ENCODE data around the gene AP2M1. TPM values are rescaled to one million over a fixed set of nuclear protein-coding genes. Genes with fewer than 3 reads are reported as not detected.

Gene AP2M1
- total RNA-seq, result 100 to 1,000 TPM; 206 to 218 TPM

DNA sequence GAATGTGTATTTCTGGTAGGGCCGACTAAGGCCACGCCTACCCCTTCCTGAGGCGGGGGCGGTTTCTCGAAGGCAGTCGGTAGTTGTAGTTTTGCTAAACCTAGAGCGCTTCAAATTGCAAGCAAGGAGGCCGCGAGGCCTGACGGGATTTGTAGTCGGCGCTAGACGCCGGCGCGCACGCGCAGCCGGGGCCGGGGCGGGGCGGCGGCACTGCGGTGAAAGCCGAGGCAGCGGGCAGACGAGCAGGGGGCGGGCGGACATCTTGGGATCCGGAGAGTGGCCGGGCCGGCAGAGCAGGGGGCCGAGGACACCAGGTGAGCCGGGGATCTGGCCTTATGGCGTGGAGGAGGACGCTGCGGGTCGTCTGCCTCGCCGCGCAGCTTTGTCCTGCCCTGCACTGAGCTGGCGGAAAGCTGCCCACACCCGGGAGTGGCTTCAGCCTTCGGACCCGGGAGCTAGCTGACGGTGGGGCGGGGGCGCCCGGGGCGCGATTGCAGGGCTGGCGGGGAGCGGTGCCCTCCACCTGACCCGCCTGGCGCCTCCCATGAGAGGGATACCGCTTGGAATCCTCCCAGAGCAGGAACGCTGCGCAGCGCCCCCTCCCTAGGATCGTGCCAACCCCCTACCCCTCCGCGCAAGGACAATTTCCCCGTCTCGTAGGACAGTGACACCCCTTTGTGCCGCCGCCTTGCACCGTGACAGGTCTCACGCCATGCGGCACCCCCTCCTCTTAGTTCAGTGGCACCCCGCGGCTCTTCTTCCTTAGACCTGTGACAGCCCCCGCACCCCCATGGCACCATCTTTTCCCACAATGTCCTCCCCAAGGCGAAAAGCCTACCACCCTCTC, at the start of gene AP2M1:
TSS of gene AP2M1 (plus strand) at position 210 of the 847 bp plus-strand sequence. CDS start 2,139 bp downstream, outside the sequence.
- ChIA-PET CTCF (interaction anchor here (1.4 kb wide), 2 partner anchors 11 to 19 kb away, joined by 3 read pairs; partner anchors contain the start of genes ABCF3 and DVL3), POLR2A (interaction anchor here (0.6 to 5.6 kb wide), 8 partner anchors 9 to 350 kb away, joined by 3 to 36 read pairs (median 5); partner anchors contain the start of genes ABCF3, DVL3, EIF2B5 and PSMD2)
- Mint-ChIP-seq H3K36me3 (ENCODE audit: low read depth) (peaks cover 41% of the 10 kb centered on the region), H3K27me3 (no peaks in the 10 kb centered on the region), H3K4me3 (peak within 1 kb of the TSS; percentile 97), H3K27ac (peak within 1 kb of the TSS; percentile 85), H3K9me3 (no peaks in the 10 kb centered on the region), H3K4me1 (peaks cover 33% of the 10 kb centered on the region)
- peak; percentile 98 for DNase-seq

- CTCF ChIA-PET, result no interaction called here
- POLR2A ChIA-PET, result no interaction called here
- Mint-ChIP-seq H3K4me3 (no peak overlapping the region), H3K4me1 (no peaks in the 10 kb centered on the region), H3K27me3 (peaks cover 8% of the 10 kb centered on the region), H3K27ac (no peak overlapping the region), H3K9me3 (no peaks in the 10 kb centered on the region), H3K36me3 (ENCODE audit: low read depth) (no peaks in the 10 kb centered on the region)
- DNase-seq, result no peak
Observed at GRCh38 chr3:184126006-184126405, 48.6 kb upstream of the AP2M1 start.

DNA sequence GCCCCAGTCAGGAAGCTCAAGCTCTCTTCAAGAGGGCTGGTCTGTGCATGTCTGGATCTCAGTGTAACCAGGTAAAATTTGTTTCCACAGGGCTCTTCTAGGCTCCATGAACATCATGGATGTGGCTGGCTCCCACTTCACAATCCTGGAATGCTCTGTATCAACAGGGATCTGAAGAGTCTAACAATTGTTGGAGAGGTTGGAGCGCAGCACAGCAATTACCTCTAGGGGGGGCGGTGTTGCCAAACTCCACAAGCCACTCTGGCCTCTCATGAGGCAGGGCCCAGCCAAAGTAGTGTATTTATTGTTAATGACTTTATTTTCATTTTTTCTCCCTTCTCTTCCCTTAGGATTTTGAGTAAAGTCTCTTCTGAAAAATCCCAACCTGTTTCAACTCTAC, 45.6 kb upstream of the AP2M1 start:
- H3K9me3 Mint-ChIP-seq, result no peaks in the 10 kb centered on the region
- H3K27ac Mint-ChIP-seq, result no peak overlapping the region
- DNase-seq, result peak; percentile 24
- no peaks in the 10 kb centered on the region for H3K36me3 Mint-ChIP-seq (ENCODE audit: low read depth)
- no peak overlapping the region for H3K4me3 Mint-ChIP-seq
- peaks cover 7% of the 10 kb centered on the region for H3K4me1 Mint-ChIP-seq
- ChIA-PET POLR2A (no interaction called here), CTCF (interaction anchor here (1.9 kb wide), 1 partner anchor 98 kb away, joined by 4 read pairs; no protein-coding TSS in a partner anchor)
- H3K27me3 Mint-ChIP-seq, result peaks cover 5% of the 10 kb centered on the region

GRCh38 chr3:184132945-184133344, 41.7 kb upstream of the AP2M1 start:
- ChIA-PET CTCF (interaction anchor here (1.4 kb wide), 1 partner anchor 94 kb away, joined by 4 read pairs; no protein-coding TSS in a partner anchor), POLR2A (interaction anchor here (0.6 to 4.9 kb wide), 2 partner anchors 23 to 132 kb away, joined by 3 to 27 read pairs; partner anchors contain the start of gene DVL3)
- Mint-ChIP-seq H3K36me3 (ENCODE audit: low read depth) (peaks cover 14% of the 10 kb centered on the region), H3K4me1 (peaks cover 27% of the 10 kb centered on the region), H3K27me3 (peaks cover 3% of the 10 kb centered on the region), H3K9me3 (no peaks in the 10 kb centered on the region), H3K27ac (no peak overlapping the region), H3K4me3 (no peak overlapping the region)
- DNase-seq, result no peak

- Mint-ChIP-seq H3K27ac (peak overlapping the region; percentile 90), H3K4me3 (peak overlapping the region; percentile 98)
- DNase-seq, result peak; percentile 41
Observed at GRCh38 chr3:184133840-184134745, 40.6 kb upstream of the AP2M1 start.

DNA sequence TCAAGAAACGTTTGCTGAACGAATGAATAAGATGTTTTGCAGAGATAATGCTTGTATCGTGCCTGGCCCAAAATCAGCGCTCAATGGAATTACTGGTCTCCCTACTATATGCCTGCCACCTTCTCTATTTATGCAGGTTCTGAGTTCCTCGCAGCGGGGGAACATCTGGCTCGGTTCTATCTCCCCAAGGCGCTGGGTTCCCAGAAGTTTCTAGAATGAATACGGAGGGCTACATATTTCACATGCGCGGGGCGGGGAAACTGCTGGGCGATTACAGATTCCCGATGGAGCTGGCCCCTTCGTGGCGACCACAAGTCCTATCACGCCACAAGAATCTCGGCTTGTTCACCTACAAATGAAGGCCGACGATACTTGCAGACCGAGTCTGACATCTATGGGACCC, 39.9 kb upstream of the AP2M1 start:
- ChIA-PET POLR2A (interaction anchor here (0.6 to 4.9 kb wide), 15 partner anchors 9 to 251 kb away, joined by 3 to 27 read pairs (median 4); partner anchors contain the start of genes ABCC5, ALG3, DVL3 and EEF1AKMT4), CTCF (interaction anchor here (0.8 to 4.1 kb wide), 5 partner anchors 10 to 239 kb away, joined by 3 to 17 read pairs (median 6); partner anchors contain the start of genes ABCC5 and EEF1AKMT4)
- H3K4me3 Mint-ChIP-seq, result peak overlapping the region; percentile 98
- H3K4me1 Mint-ChIP-seq, result peaks cover 29% of the 10 kb centered on the region
- H3K27me3 Mint-ChIP-seq, result no peaks in the 10 kb centered on the region
- peaks cover 15% of the 10 kb centered on the region for H3K36me3 Mint-ChIP-seq (ENCODE audit: low read depth)
- H3K27ac Mint-ChIP-seq, result peak overlapping the region; percentile 90
- no peaks in the 10 kb centered on the region for H3K9me3 Mint-ChIP-seq
- no peak for DNase-seq

More at GRCh38 chr3:184133840-184134745, 40.6 kb upstream of the AP2M1 start:
- peaks cover 15% of the 10 kb centered on the region for H3K36me3 Mint-ChIP-seq (ENCODE audit: low read depth)
- ChIA-PET POLR2A (interaction anchor here (1.0 to 4.9 kb wide), 8 partner anchors 10 to 250 kb away, joined by 3 to 27 read pairs (median 7); partner anchors contain the start of genes ALG3, DVL3 and EEF1AKMT4), CTCF (interaction anchor here (1.4 to 4.1 kb wide), 3 partner anchors 11 to 116 kb away, joined by 6 to 17 read pairs (median 6); partner anchors contain the start of genes ABCC5 and EEF1AKMT4)
- H3K4me1 Mint-ChIP-seq, result peaks cover 29% of the 10 kb centered on the region
- no peaks in the 10 kb centered on the region for H3K9me3 Mint-ChIP-seq
- no peaks in the 10 kb centered on the region for H3K27me3 Mint-ChIP-seq

GRCh38 chr3:184135149-184135910, 39.3 kb upstream of the AP2M1 start, which contains the start of gene EIF2B5:
TSS of gene EIF2B5 (plus strand) at chr3:184135358. CDS start at chr3:184135386, 28 bp downstream.
- ChIA-PET CTCF (interaction anchor here (0.8 to 4.1 kb wide), 7 partner anchors 10 to 240 kb away, joined by 3 to 17 read pairs (median 5); partner anchors contain the start of genes ABCC5 and EEF1AKMT4), POLR2A (interaction anchor here (0.6 to 4.9 kb wide), 19 partner anchors 9 to 251 kb away, joined by 3 to 27 read pairs (median 4); partner anchors contain the start of genes ABCC5, ABCF3, ALG3 and DVL3)
- peaks cover 31% of the 10 kb centered on the region for H3K4me1 Mint-ChIP-seq
- peak within 1 kb of the TSS; percentile 98 for H3K4me3 Mint-ChIP-seq
- peak; percentile 91 for DNase-seq
- H3K36me3 Mint-ChIP-seq (ENCODE audit: low read depth), result peaks cover 20% of the 10 kb centered on the region
- H3K27ac Mint-ChIP-seq, result peak within 1 kb of the TSS; percentile 90
- no peaks in the 10 kb centered on the region for H3K27me3 Mint-ChIP-seq
- no peaks in the 10 kb centered on the region for H3K9me3 Mint-ChIP-seq

DNA sequence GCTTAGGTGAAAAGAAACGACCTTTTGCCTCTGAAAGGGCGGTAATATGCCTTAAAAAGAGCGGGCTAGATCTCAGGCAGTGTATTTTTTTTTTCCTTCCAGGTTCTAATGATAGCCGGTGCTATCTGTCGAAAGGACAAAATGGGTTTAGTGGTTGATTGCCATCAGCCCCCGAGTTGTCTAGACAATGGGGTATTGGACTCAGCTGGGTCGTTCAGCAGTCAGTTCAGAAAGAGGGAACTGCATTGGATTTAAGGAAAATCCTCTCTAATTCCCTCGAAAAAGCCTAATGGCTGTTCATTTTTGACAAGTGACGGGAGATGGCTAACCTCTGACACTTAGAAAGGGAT, 38.8 kb upstream of the AP2M1 start:
- Mint-ChIP-seq H3K27ac (peak overlapping the region; percentile 90), H3K9me3 (no peaks in the 10 kb centered on the region), H3K4me3 (peak overlapping the region; percentile 98), H3K36me3 (ENCODE audit: low read depth) (peaks cover 26% of the 10 kb centered on the region), H3K27me3 (no peaks in the 10 kb centered on the region), H3K4me1 (peaks cover 31% of the 10 kb centered on the region)
- no peak for DNase-seq
- POLR2A ChIA-PET, result interaction anchor here (0.9 to 4.9 kb wide), 10 partner anchors 8 to 251 kb away, joined by 3 to 27 read pairs (median 5); partner anchors contain the start of genes ABCF3, DVL3 and PARL
- CTCF ChIA-PET, result interaction anchor here (0.7 to 4.1 kb wide), 5 partner anchors 9 to 231 kb away, joined by 3 to 17 read pairs (median 4); no protein-coding TSS in a partner anchor

GRCh38 chr3:184140436-184140835, 34.2 kb upstream of the AP2M1 start:
- Mint-ChIP-seq H3K27ac (no peak overlapping the region), H3K4me3 (no peak overlapping the region), H3K4me1 (peaks cover 24% of the 10 kb centered on the region), H3K27me3 (no peaks in the 10 kb centered on the region), H3K36me3 (ENCODE audit: low read depth) (peaks cover 61% of the 10 kb centered on the region), H3K9me3 (no peaks in the 10 kb centered on the region)
- no peak for DNase-seq
- ChIA-PET POLR2A (no interaction called here), CTCF (no interaction called here)

DNA sequence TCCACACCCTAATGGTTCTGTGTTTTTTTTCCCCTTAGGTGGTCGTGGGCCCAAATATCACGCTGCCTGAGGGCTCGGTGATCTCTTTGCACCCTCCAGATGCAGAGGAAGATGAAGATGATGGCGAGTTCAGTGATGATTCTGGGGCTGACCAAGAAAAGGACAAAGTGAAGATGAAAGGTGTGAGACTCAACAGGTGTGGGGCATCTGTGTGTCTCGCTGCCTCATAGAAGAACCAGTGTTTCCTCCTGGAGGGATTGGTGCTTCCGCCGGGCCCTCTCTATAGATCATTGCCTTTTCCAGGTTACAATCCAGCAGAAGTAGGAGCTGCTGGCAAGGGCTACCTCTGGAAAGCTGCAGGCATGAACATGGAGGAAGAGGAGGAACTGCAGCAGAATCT, 32.5 kb upstream of the AP2M1 start:
- Mint-ChIP-seq H3K36me3 (ENCODE audit: low read depth) (peaks cover 66% of the 10 kb centered on the region), H3K4me3 (no peak overlapping the region), H3K27ac (no peak overlapping the region), H3K4me1 (peaks cover 10% of the 10 kb centered on the region), H3K9me3 (no peaks in the 10 kb centered on the region), H3K27me3 (no peaks in the 10 kb centered on the region)
- no peak for DNase-seq
- ChIA-PET POLR2A (no interaction called here), CTCF (no interaction called here)

DNA sequence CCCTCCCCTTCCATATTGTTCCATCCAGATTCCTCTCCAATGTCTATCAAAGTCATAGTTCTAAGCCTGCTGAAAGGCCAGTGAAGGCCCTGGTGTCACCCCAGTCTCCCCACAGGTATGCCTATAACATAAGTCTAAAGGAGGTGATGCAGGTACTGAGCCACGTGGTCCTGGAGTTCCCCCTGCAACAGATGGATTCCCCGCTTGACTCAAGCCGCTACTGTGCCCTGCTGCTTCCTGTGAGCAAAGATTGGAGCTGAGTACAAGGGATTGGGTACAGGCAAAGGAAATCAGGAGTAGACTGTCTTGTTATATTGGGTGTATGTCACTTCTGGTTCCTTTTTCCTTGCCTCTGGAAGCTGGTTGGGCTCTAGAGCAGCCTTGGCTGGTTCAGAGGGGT, 31.3 kb upstream of the AP2M1 start:
- DNase-seq, result no peak
- Mint-ChIP-seq H3K27ac (no peak overlapping the region), H3K36me3 (ENCODE audit: low read depth) (peaks cover 57% of the 10 kb centered on the region), H3K4me1 (peaks cover 3% of the 10 kb centered on the region), H3K9me3 (no peaks in the 10 kb centered on the region), H3K4me3 (no peak overlapping the region), H3K27me3 (no peaks in the 10 kb centered on the region)
- ChIA-PET CTCF (interaction anchor here (1.5 to 3.4 kb wide), 2 partner anchors 7 to 85 kb away, joined by 6 to 17 read pairs; partner anchors contain the start of gene EIF2B5), POLR2A (interaction anchor here (1.8 to 2.2 kb wide), 2 partner anchors 8 to 12 kb away, joined by 5 to 13 read pairs; partner anchors contain the start of genes DVL3 and EIF2B5)
